Suprapubic skin (tissue), 4 donors: ENCODE data around the gene SH3RF1. TPM values are rescaled to one million over a fixed set of nuclear protein-coding genes. Genes with fewer than 3 reads are reported as not detected.

Experiments
- DNase-seq, 2 donors: peaks; one replicate each; pipeline ENCODE4 v3.0.0-alpha.2; 2019; ENCODE audit warnings: low spot score in 2 of 2
- H3K27ac ChIP-seq: fragments of 200-600 bp; sonication (generic); one replicate; pipeline ENCODE4 v1.5.1; 2019
- H3K27me3 ChIP-seq: fragments of 200-600 bp; sonication (generic); one replicate; pipeline ENCODE4 v1.5.1; 2019
- H3K36me3 ChIP-seq: fragments of 200-600 bp; sonication (generic); one replicate; pipeline ENCODE4 v1.5.1; 2019
- H3K4me1 ChIP-seq: fragments of 200-600 bp; sonication (generic); one replicate; pipeline ENCODE4 v1.5.1; 2019
- H3K4me3 ChIP-seq: fragments of 200-600 bp; sonication (generic); one replicate; pipeline ENCODE4 v1.5.1; 2019; ENCODE audit warnings: mild to moderate bottlenecking
- H3K9me3 ChIP-seq: fragments of 200-600 bp; sonication (generic); one replicate; pipeline ENCODE4 v1.5.1; 2019
- EP300 ChIP-seq: sonication (generic); formaldehyde crosslinking; IDR thresholded peaks from one replicate; pipeline ENCODE4 v1.6.1; 2017; ENCODE audit warnings: antibody characterized with exemption
- POLR2A ChIP-seq, 2 donors: fragments of 450-650 bp; IDR thresholded peaks; one replicate each; pipeline ENCODE4 v1.6.1; 2017; ENCODE audit warnings: antibody characterized with exemption in 2 of 2, mild to moderate bottlenecking in 2 of 2, moderate library complexity in 2 of 2
- POLR2AphosphoS5 ChIP-seq, 3 donors: sonication (generic); formaldehyde crosslinking; IDR thresholded peaks; one replicate each; pipeline ENCODE4 v1.6.1; 2017; ENCODE audit warnings: antibody characterized with exemption in 3 of 3
- WGBS: methylation state at CpG from one replicate; pipeline ENCODE4 v1.1.5; 2018; 5-methylcytosine and 5-hydroxymethylcytosine counted together
- total RNA-seq, 4 donors: library from RNA; depleted of rRNA; stranded (reverse); fragments of >200 nt; gene quantifications; one replicate each; pipeline ENCODE4 v1.1.0, GENCODE V29; 2016
- TF ChIP-seq, protein P1 (sequence below), 2 donors: fragments of 200-600 bp in 1 of 2; fragments of 450-650 bp in 1 of 2; sonication (generic) in 1 of 2; IDR thresholded peaks; one replicate each; pipeline ENCODE4 v1.5.1; 2016 to 2019; ENCODE audit warnings: antibody characterized with exemption in 2 of 2, mild to moderate bottlenecking in 1 of 2, moderate library complexity in 1 of 2

Gene SH3RF1
- total RNA-seq, 4 donors from 2014 or later: 10.8 to 18.1 (median 15.0) TPM

DNA sequence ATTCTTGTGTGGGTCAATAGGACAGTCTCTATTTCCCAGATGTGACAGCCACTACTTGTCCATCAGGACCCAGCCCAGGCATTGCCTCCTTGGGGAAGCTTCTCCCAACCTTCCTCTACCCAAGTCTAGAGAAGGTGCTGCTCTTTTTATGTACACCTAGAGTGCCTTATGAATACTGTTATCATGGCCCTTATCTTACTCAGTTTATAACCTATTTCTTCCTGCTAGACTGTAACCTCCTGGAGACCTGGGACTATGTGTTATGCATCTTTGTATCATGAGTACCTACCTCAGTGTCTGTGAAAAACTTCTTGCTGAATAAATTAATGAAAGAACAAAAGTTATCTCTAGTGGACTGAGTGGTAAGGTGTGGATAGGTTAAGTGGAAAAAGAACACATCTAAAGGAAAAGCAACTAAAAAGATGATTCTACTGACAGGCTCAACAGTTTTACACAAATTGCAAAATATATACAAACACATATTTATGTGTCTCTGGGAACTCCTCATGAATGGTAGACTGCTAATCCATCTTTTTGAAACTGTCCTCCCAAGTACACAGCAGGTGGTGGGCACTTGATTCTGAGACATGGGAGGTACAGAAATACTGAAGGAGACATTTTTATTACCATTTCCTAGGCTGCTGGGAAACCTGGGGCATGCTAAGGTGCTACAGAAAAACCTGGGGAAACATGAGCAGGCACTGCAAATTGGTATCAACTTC, 106.6 kb downstream of the SH3RF1 start:
- Histone ChIP-seq H3K36me3 (no peaks in the 10 kb centered on the region), H3K27me3 (no peaks in the 10 kb centered on the region), H3K27ac (no peak overlapping the region), H3K4me3 (no peak overlapping the region), H3K4me1 (peaks cover 19% of the 10 kb centered on the region), H3K9me3 (no peaks in the 10 kb centered on the region)
- no peak for DNase-seq
- TF ChIP-seq POLR2A (IDR thresholded peaks at IDR 0.05) (no peak), EP300 (no peak), POLR2AphosphoS5 (IDR thresholded peaks at IDR 0.05) (no peak)

DNA sequence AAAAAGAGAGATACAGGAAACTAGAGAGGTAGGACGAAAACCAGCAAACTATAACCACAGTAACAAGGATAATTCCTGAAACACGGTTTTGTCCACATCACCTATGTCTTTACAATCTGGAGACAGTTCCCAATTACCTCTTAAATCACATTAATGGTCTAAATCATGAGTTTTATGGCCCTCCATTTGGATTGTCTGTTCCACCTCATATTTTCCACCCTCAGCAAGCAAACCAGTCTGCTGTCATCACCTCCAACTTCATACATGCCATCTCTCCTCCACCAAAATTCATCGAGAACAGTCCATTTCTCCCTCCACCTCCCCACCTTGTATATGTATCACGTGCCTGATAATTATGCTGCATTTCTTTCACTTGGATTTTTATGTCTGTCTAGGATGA, 107.3 kb downstream of the SH3RF1 start:
- 93% methylated on average over 4 of the region's 4 CpGs for WGBS
- H3K4me1 ChIP-seq: peaks cover 18% of the 10 kb centered on the region
- TF ChIP-seq POLR2A (IDR thresholded peaks at IDR 0.05) (no peak), POLR2AphosphoS5 (IDR thresholded peaks at IDR 0.05) (no peak), EP300 (no peak)
- TF ChIP-seq, protein P1, sequence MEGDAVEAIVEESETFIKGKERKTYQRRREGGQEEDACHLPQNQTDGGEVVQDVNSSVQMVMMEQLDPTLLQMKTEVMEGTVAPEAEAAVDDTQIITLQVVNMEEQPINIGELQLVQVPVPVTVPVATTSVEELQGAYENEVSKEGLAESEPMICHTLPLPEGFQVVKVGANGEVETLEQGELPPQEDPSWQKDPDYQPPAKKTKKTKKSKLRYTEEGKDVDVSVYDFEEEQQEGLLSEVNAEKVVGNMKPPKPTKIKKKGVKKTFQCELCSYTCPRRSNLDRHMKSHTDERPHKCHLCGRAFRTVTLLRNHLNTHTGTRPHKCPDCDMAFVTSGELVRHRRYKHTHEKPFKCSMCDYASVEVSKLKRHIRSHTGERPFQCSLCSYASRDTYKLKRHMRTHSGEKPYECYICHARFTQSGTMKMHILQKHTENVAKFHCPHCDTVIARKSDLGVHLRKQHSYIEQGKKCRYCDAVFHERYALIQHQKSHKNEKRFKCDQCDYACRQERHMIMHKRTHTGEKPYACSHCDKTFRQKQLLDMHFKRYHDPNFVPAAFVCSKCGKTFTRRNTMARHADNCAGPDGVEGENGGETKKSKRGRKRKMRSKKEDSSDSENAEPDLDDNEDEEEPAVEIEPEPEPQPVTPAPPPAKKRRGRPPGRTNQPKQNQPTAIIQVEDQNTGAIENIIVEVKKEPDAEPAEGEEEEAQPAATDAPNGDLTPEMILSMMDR (IDR thresholded peaks at IDR 0.05): no peak
- no peaks in the 10 kb centered on the region for H3K27me3 ChIP-seq
- H3K27ac ChIP-seq: no peak overlapping the region
- DNase-seq: no peak
- H3K36me3 ChIP-seq: no peaks in the 10 kb centered on the region
- H3K4me3 ChIP-seq: no peak overlapping the region
- H3K9me3 ChIP-seq: no peaks in the 10 kb centered on the region

DNA sequence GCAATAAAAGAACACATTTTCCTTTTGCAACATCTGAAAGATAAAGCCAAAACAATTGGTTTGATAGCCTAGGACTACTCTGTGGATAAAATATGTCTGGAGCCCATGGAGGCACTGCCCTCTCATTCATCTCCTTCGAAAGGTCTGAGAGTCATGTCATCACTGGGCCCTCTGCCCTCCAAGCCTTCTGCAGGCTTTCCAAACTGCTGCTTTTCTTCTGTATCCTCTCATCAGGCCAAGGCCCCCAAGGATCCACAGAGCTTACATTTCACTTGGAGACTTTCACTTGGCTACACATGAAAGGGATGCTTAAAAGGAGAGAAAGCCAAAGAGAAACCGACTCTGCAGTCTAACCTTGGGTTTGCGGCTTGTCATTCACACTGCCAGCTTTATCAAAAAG, 109.9 kb downstream of the SH3RF1 start:
- Histone ChIP-seq H3K27me3 (no peaks in the 10 kb centered on the region), H3K36me3 (no peaks in the 10 kb centered on the region), H3K4me1 (peaks cover 16% of the 10 kb centered on the region), H3K4me3 (no peak overlapping the region), H3K9me3 (no peaks in the 10 kb centered on the region), H3K27ac (no peak overlapping the region)
- no peak for DNase-seq
- 23% methylated on average over 3 of the region's 3 CpGs for WGBS
- TF ChIP-seq, protein P1 (IDR thresholded peaks at IDR 0.05): no peak
- TF ChIP-seq POLR2A (IDR thresholded peaks at IDR 0.05) (no peak), POLR2AphosphoS5 (IDR thresholded peaks at IDR 0.05) (no peak), EP300 (no peak)

DNA sequence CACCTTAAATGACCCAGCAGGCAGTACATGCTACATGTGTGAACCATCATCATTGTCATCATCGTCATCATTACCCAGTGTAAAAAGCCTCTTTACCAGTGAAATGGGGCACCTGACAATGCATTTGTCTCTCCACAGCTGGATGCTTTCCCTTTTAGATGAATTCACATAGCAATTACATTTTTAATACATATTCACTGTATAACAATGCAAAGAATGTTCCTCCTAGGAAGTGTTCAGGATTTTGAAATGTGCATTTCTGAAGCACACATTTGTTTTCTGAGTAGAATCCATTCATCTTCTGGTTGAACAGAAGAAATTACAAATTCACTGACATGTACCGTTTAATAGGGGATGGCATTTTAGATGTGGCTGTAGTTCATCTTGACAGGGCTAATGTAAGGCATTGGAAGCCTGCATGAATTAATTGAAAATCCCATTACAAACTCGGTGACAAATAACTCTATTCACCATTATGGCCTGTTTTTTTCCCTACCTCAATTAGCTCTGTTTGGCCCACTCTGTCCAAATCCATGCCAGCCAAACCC, 111.1 kb downstream of the SH3RF1 start:
- Histone ChIP-seq H3K36me3 (no peaks in the 10 kb centered on the region), H3K4me3 (no peak overlapping the region), H3K9me3 (no peaks in the 10 kb centered on the region), H3K4me1 (peaks cover 16% of the 10 kb centered on the region), H3K27me3 (no peaks in the 10 kb centered on the region), H3K27ac (no peak overlapping the region)
- WGBS: 63% methylated on average over 3 of the region's 3 CpGs
- DNase-seq: no peak
- TF ChIP-seq POLR2AphosphoS5 (IDR thresholded peaks at IDR 0.05) (no peak), POLR2A (IDR thresholded peaks at IDR 0.05) (no peak), EP300 (no peak)
- TF ChIP-seq, protein P1 (IDR thresholded peaks at IDR 0.05): no peak

DNA sequence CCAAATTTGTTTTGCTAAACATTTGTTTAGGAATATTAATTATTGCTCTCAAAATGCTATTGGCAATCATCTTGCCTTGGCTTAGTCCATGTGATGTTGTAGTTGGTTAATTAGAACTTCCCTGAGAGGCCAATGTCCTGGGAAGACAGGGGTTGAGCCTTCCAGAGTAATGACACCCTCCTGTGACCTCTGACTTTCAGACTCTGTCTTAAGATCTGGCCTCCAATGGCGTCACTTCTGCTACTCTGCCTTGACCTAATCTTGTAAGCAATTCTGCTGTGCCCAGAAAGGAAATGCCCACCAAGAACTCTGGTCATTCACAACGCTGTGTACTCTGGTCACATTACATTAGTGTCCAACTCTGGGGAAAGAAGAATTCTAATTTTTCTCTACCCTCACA, 111.9 kb downstream of the SH3RF1 start:
- H3K27me3 ChIP-seq: no peaks in the 10 kb centered on the region
- no peaks in the 10 kb centered on the region for H3K36me3 ChIP-seq
- WGBS: 95% methylated on average over 2 of the region's 2 CpGs
- TF ChIP-seq POLR2AphosphoS5 (IDR thresholded peaks at IDR 0.05) (no peak), POLR2A (IDR thresholded peaks at IDR 0.05) (no peak), EP300 (no peak)
- TF ChIP-seq, protein P1 (IDR thresholded peaks at IDR 0.05): no peak
- DNase-seq: no peak
- H3K4me1 ChIP-seq: peaks cover 19% of the 10 kb centered on the region
- no peak overlapping the region for H3K27ac ChIP-seq
- H3K4me3 ChIP-seq: no peak overlapping the region
- no peaks in the 10 kb centered on the region for H3K9me3 ChIP-seq
